ENCODE data around the gene MXI1. TPM values are rescaled to one million over a fixed set of nuclear protein-coding genes. Genes with fewer than 3 reads are reported as not detected.
"Not testable (repeated sequence)": the region's sequence is repeated elsewhere in the genome, so short reads cannot be mapped to it uniquely, and the experiment has no call there.

MXI1 gene
- total RNA-seq, 1 experiment from 2014 or later: 52.9 TPM

- in situ Hi-C loops (cut with HindIII; ENCODE audit: low pct_unique_long_range_greater_than_20kb, low sequenced_read_pairs): no loop called here
- no peak for DNase-seq (ENCODE audit: low read depth, low spot score)
Measured at GRCh38 chr10:110254467-110254866, 47.1 kb downstream of the MXI1 start.

- in situ Hi-C loops (cut with HindIII; ENCODE audit: low pct_unique_long_range_greater_than_20kb, low sequenced_read_pairs): no loop called here
- DNase-seq (ENCODE audit: low read depth, low spot score): no peak
Measured at GRCh38 chr10:110258542-110258941, 51.1 kb downstream of the MXI1 start.

- no peak for DNase-seq (ENCODE audit: low read depth, low spot score)
- in situ Hi-C loops (cut with HindIII; ENCODE audit: low pct_unique_long_range_greater_than_20kb, low sequenced_read_pairs): no loop called here
Measured at GRCh38 chr10:110259317-110259716, 51.9 kb downstream of the MXI1 start.

- in situ Hi-C loops (cut with HindIII; ENCODE audit: low pct_unique_long_range_greater_than_20kb, low sequenced_read_pairs): no loop called here
- no peak for DNase-seq (ENCODE audit: low read depth, low spot score)
Measured at GRCh38 chr10:110260746-110261477, 53.5 kb downstream of the MXI1 start.

GRCh38 chr10:110263164-110263563 lies 55.8 kb downstream of the MXI1 start:
- in situ Hi-C loops (cut with HindIII; ENCODE audit: low pct_unique_long_range_greater_than_20kb, low sequenced_read_pairs): no loop called here
- DNase-seq (ENCODE audit: low read depth, low spot score): no peak

GRCh38 chr10:110265573-110266193 lies 58.3 kb downstream of the MXI1 start:
- no peak for DNase-seq (ENCODE audit: low read depth, low spot score)
- in situ Hi-C loops (cut with HindIII; ENCODE audit: low pct_unique_long_range_greater_than_20kb, low sequenced_read_pairs): no loop called here

- in situ Hi-C loops (cut with HindIII; ENCODE audit: low pct_unique_long_range_greater_than_20kb, low sequenced_read_pairs): no loop called here
- DNase-seq (ENCODE audit: low read depth, low spot score): no peak
Measured at GRCh38 chr10:110267276-110267675, 59.9 kb downstream of the MXI1 start.

- in situ Hi-C loops (cut with HindIII; ENCODE audit: low pct_unique_long_range_greater_than_20kb, low sequenced_read_pairs): no loop called here
- DNase-seq (ENCODE audit: low read depth, low spot score): no peak
Measured at GRCh38 chr10:110268442-110268841, 61.0 kb downstream of the MXI1 start.

GRCh38 chr10:110268971-110269370 lies 61.6 kb downstream of the MXI1 start:
- DNase-seq (ENCODE audit: low read depth, low spot score): no peak
- in situ Hi-C loops (cut with HindIII; ENCODE audit: low pct_unique_long_range_greater_than_20kb, low sequenced_read_pairs): no loop called here

GRCh38 chr10:110269374-110270318 lies 62.2 kb downstream of the MXI1 start:
- in situ Hi-C loops (cut with HindIII; ENCODE audit: low pct_unique_long_range_greater_than_20kb, low sequenced_read_pairs): no loop called here

GRCh38 chr10:110272995-110273394 lies 65.6 kb downstream of the MXI1 start:
- DNase-seq (ENCODE audit: low read depth, low spot score); in situ Hi-C loops (cut with HindIII; ENCODE audit: low pct_unique_long_range_greater_than_20kb, low sequenced_read_pairs): not testable (repeated sequence)

More at GRCh38 chr10:110269374-110270318, 62.2 kb downstream of the MXI1 start:
- DNase-seq (ENCODE audit: low read depth, low spot score): peak; percentile 69

GRCh38 chr10:110273474-110273873 lies 66.1 kb downstream of the MXI1 start:
- in situ Hi-C loops (cut with HindIII; ENCODE audit: low pct_unique_long_range_greater_than_20kb, low sequenced_read_pairs): no loop called here
- peak; percentile 33 for DNase-seq (ENCODE audit: low read depth, low spot score)

GRCh38 chr10:110274072-110274627 lies 66.7 kb downstream of the MXI1 start:
- in situ Hi-C loops (cut with HindIII; ENCODE audit: low pct_unique_long_range_greater_than_20kb, low sequenced_read_pairs): no loop called here
- peak; percentile 60 for DNase-seq (ENCODE audit: low read depth, low spot score)

- in situ Hi-C loops (cut with HindIII; ENCODE audit: low pct_unique_long_range_greater_than_20kb, low sequenced_read_pairs): no loop called here
Measured at GRCh38 chr10:110274647-110275046, 67.2 kb downstream of the MXI1 start.

GRCh38 chr10:110275128-110275729 lies 67.8 kb downstream of the MXI1 start:
- in situ Hi-C loops (cut with HindIII; ENCODE audit: low pct_unique_long_range_greater_than_20kb, low sequenced_read_pairs): no loop called here

More at GRCh38 chr10:110274647-110275046, 67.2 kb downstream of the MXI1 start:
- peak; percentile 23 for DNase-seq (ENCODE audit: low read depth, low spot score)

GRCh38 chr10:110276603-110277002 lies 69.2 kb downstream of the MXI1 start:
- in situ Hi-C loops (cut with HindIII; ENCODE audit: low pct_unique_long_range_greater_than_20kb, low sequenced_read_pairs): no loop called here
- DNase-seq (ENCODE audit: low read depth, low spot score): no peak

More at GRCh38 chr10:110275128-110275729, 67.8 kb downstream of the MXI1 start:
- peak; percentile 7 for DNase-seq (ENCODE audit: low read depth, low spot score)

- in situ Hi-C loops (cut with HindIII; ENCODE audit: low pct_unique_long_range_greater_than_20kb, low sequenced_read_pairs): no loop called here
- DNase-seq (ENCODE audit: low read depth, low spot score): no peak
Measured at GRCh38 chr10:110277591-110277990, 70.2 kb downstream of the MXI1 start.

Measured in SK-MEL-5 (cell line).